Panc1 (cell line): ENCODE data around the gene SEM1.

Source experiments
- POLR2AphosphoS5 ChIP-seq: IDR thresholded peaks from 2 replicates; pipeline ENCODE4 v1.6.1; 2012; ENCODE audit warnings: mild to moderate bottlenecking, low read depth, low read length, moderate library complexity
- REST ChIP-seq, 2 experiments: IDR thresholded peaks; 2 replicates each; pipeline ENCODE4 v1.6.1; 2011 to 2012; ENCODE audit warnings: low read depth in 2 of 2, control low read depth in 1 of 2, low read length in 1 of 2, mild to moderate bottlenecking in 1 of 2, moderate library complexity in 1 of 2; ENCODE audit not compliant: insufficient read depth in 1 of 2
- SIN3A ChIP-seq: IDR thresholded peaks from 2 replicates; pipeline ENCODE4 v1.6.1; 2012; ENCODE audit warnings: low read depth, mild to moderate bottlenecking, low read length, moderate library complexity, borderline replicate concordance; ENCODE audit not compliant: insufficient read depth
- TCF7L2 ChIP-seq: IDR thresholded peaks from 2 replicates; pipeline ENCODE4 v1.6.1; 2011; ENCODE audit warnings: mild to moderate bottlenecking, low read depth, low read length, inconsistent platforms
- TF ChIP-seq, protein P1 (sequence below): fragments of 450-650 bp; IDR thresholded peaks from 2 replicates; pipeline ENCODE4 v1.5.1; 2017; ENCODE audit warnings: mild to moderate bottlenecking

DNA sequence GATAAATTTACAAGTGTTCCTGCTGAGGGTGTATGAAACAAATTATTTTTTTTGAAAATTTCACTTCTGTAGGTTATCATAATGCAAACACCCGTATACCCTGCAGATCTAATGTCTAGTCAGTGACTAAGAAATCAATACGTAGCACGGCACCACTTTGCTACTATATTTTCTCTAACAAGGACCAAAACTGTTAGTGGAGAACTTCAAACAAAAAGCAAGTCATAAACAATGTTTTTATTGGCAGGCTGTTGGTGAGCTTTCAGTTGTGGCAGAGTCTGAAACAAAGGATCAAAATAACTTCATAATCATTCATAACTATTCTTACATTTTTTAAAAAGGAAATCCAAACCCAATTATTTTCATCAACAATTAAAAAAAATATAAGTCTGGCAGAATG is 11.8 kb downstream of the SEM1 start:
- TF ChIP-seq POLR2AphosphoS5 (no peak), TCF7L2 (no peak), REST (IDR thresholded peaks at IDR 0.05; ENCODE audit: insufficient read depth in 1 of 2, low read depth in 2 of 2, low read length in 1 of 2) (no peak), SIN3A (no peak)
- TF ChIP-seq, protein P1, sequence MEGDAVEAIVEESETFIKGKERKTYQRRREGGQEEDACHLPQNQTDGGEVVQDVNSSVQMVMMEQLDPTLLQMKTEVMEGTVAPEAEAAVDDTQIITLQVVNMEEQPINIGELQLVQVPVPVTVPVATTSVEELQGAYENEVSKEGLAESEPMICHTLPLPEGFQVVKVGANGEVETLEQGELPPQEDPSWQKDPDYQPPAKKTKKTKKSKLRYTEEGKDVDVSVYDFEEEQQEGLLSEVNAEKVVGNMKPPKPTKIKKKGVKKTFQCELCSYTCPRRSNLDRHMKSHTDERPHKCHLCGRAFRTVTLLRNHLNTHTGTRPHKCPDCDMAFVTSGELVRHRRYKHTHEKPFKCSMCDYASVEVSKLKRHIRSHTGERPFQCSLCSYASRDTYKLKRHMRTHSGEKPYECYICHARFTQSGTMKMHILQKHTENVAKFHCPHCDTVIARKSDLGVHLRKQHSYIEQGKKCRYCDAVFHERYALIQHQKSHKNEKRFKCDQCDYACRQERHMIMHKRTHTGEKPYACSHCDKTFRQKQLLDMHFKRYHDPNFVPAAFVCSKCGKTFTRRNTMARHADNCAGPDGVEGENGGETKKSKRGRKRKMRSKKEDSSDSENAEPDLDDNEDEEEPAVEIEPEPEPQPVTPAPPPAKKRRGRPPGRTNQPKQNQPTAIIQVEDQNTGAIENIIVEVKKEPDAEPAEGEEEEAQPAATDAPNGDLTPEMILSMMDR = no peak
